ENCODE measurements around the gene MMADHC.

The MMADHC gene

GRCh38 chr2:149587220-149587949, at the start of gene MMADHC:
MMADHC (minus strand) TSS chr2:149587775; CDS start chr2:149587097, 678 bp downstream.
- CTCF ChIA-PET = interaction anchor here (0.9 to 3.1 kb wide), 9 partner anchors 8 to 1653 kb away, joined by 3 to 13 read pairs (median 5); no protein-coding TSS in a partner anchor
- POLR2A ChIA-PET = interaction anchor here (0.7 to 1.2 kb wide), 3 partner anchors 61 to 889 kb away, joined by 3 to 4 read pairs (median 3); no protein-coding TSS in a partner anchor
- peak within 1 kb of the TSS; percentile 75 for H3K4me3 ChIP-seq (ENCODE audit: low read depth, low read length)
- DNase-seq (ENCODE audit: low read depth, low spot score) = peak; percentile 73
- TF ChIP-seq CTCF (IDR thresholded peaks at IDR 0.05; ENCODE audit: insufficient read depth, low read length, missing control alignments) = no peak

GRCh38 chr2:149634103-149634502, 46.5 kb upstream of the MMADHC start:
- TF ChIP-seq CTCF (IDR thresholded peaks at IDR 0.05; ENCODE audit: insufficient read depth, low read length, missing control alignments) = no peak
- ChIA-PET POLR2A (no interaction called here), CTCF (interaction anchor here (1.3 to 1.7 kb wide), 2 partner anchors 11 to 12 kb away, joined by 4 to 10 read pairs; no protein-coding TSS in a partner anchor)
- H3K4me3 ChIP-seq (ENCODE audit: low read depth, low read length) = no peak overlapping the region
- DNase-seq (ENCODE audit: low read depth, low spot score) = no peak

GRCh38 chr2:149630445-149630844, 42.9 kb upstream of the MMADHC start:
- no peak overlapping the region for H3K4me3 ChIP-seq (ENCODE audit: low read depth, low read length)
- ChIA-PET CTCF (interaction anchor here (2.4 kb wide), 1 partner anchor 15 kb away, joined by 11 read pairs; no protein-coding TSS in a partner anchor), POLR2A (no interaction called here)
- DNase-seq (ENCODE audit: low read depth, low spot score) = no peak
- TF ChIP-seq CTCF (IDR thresholded peaks at IDR 0.05; ENCODE audit: insufficient read depth, low read length, missing control alignments) = no peak

GRCh38 chr2:149629026-149629425, 41.5 kb upstream of the MMADHC start:
- DNase-seq (ENCODE audit: low read depth, low spot score) = no peak
- H3K4me3 ChIP-seq (ENCODE audit: low read depth, low read length) = no peak overlapping the region
- ChIA-PET POLR2A (no interaction called here), CTCF (interaction anchor here (0.6 to 2.4 kb wide), 2 partner anchors 17 to 18 kb away, joined by 3 to 11 read pairs; no protein-coding TSS in a partner anchor)
- TF ChIP-seq CTCF (IDR thresholded peaks at IDR 0.05; ENCODE audit: insufficient read depth, low read length, missing control alignments) = no peak

GRCh38 chr2:149627111-149627801, 39.7 kb upstream of the MMADHC start:
- CTCF ChIA-PET = no interaction called here
- no peak overlapping the region for H3K4me3 ChIP-seq (ENCODE audit: low read depth, low read length)
- TF ChIP-seq CTCF (IDR thresholded peaks at IDR 0.05; ENCODE audit: insufficient read depth, low read length, missing control alignments) = no peak
- POLR2A ChIA-PET = no interaction called here
- DNase-seq (ENCODE audit: low read depth, low spot score) = no peak

- CTCF ChIA-PET = no interaction called here
Measured at GRCh38 chr2:149625671-149626070, 38.1 kb upstream of the MMADHC start.

More at GRCh38 chr2:149625671-149626070, 38.1 kb upstream of the MMADHC start:
- POLR2A ChIA-PET = no interaction called here
- H3K4me3 ChIP-seq (ENCODE audit: low read depth, low read length) = no peak overlapping the region
- no peak for DNase-seq (ENCODE audit: low read depth, low spot score)
- TF ChIP-seq CTCF (IDR thresholded peaks at IDR 0.05; ENCODE audit: insufficient read depth, low read length, missing control alignments) = no peak
